NCI-H187 (cell line): ENCODE results near the gene CIPC.

Experiments
- DNase-seq, 2 experiments: peaks; one replicate each; lab custom pipeline; 2025; lab: John Stamatoyannopoulos, UW

The CIPC gene

GRCh38 chr14:77097700-77098528 lies at the start of gene CIPC:
Gene CIPC (plus strand): TSS chr14:77098258. CDS start chr14:77105709, 7,451 bp downstream.
- DNase-seq = peak; percentile 99 to 100

GRCh38 chr14:77051116-77051515 lies 46.9 kb upstream of the CIPC start:
- DNase-seq = no peak

- no peak for DNase-seq
Observed at GRCh38 chr14:77052281-77053044, 45.6 kb upstream of the CIPC start.

- no peak for DNase-seq
Observed at GRCh38 chr14:77053046-77053841, 44.8 kb upstream of the CIPC start.

GRCh38 chr14:77055306-77055705 lies 42.8 kb upstream of the CIPC start:
- no peak for DNase-seq

GRCh38 chr14:77055981-77056380 lies 42.1 kb upstream of the CIPC start:
- no peak for DNase-seq

GRCh38 chr14:77058117-77058516 lies 39.9 kb upstream of the CIPC start:
- no peak for DNase-seq

- DNase-seq = no peak
Observed at GRCh38 chr14:77058785-77059184, 39.3 kb upstream of the CIPC start.

- no peak for DNase-seq
Observed at GRCh38 chr14:77059276-77059915, 38.7 kb upstream of the CIPC start.

- no peak for DNase-seq
Observed at GRCh38 chr14:77061630-77062257, 36.3 kb upstream of the CIPC start.

- DNase-seq = no peak
Observed at GRCh38 chr14:77062261-77062660, 35.8 kb upstream of the CIPC start.

GRCh38 chr14:77063571-77064171 lies 34.4 kb upstream of the CIPC start:
- DNase-seq = no peak

GRCh38 chr14:77064521-77065178 lies 33.4 kb upstream of the CIPC start:
- DNase-seq = no peak

GRCh38 chr14:77065851-77066577 lies 32.0 kb upstream of the CIPC start:
- DNase-seq = no peak

- DNase-seq = no peak
Observed at GRCh38 chr14:77066578-77067172, 31.4 kb upstream of the CIPC start.

GRCh38 chr14:77067632-77068516 lies 30.2 kb upstream of the CIPC start:
- DNase-seq = peak; percentile 69 to 80

- no peak for DNase-seq
Observed at GRCh38 chr14:77068517-77069200, 29.4 kb upstream of the CIPC start.

- DNase-seq = no peak
Observed at GRCh38 chr14:77069551-77069950, 28.5 kb upstream of the CIPC start.
